HG03571 (cell line): ENCODE measurements around the gene PDXDC1.
"Not testable (repeated sequence)": the region's sequence is repeated elsewhere in the genome, so short reads cannot be mapped to it uniquely, and the experiment has no call there.

Experiments
- ATAC-seq: cut with Tn5 transposase; IDR thresholded peaks from one replicate; pipeline ENCODE4 v1.9.1; 2021; ENCODE audit not compliant: unreplicated experiment

Gene PDXDC1

DNA sequence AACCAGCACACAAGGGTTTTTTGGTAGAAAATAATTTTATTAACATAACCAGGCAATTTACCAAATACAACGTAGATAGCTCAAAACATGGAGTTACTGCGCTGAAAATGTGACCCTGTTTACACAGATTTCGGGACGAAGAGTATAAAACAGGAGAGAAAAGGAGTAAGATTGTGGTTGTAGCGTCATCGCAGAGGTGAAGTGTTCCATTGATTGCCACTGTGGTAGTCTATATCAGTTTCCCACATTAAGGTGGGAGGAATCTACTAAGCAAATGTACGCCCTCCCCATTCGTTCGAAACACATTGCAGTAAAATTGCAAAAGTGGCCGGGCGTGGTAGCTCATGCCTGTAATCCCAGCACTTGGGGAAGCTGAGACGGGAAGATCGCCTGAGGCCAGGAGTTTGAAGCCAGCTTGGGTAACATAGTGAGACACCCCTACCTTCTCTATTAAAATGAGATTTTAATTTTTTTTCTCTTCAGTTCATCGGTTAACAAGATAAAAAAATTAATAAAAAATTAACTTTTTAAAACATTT, 972 bp upstream of the PDXDC1 start:
- ATAC-seq: not testable (repeated sequence)

DNA sequence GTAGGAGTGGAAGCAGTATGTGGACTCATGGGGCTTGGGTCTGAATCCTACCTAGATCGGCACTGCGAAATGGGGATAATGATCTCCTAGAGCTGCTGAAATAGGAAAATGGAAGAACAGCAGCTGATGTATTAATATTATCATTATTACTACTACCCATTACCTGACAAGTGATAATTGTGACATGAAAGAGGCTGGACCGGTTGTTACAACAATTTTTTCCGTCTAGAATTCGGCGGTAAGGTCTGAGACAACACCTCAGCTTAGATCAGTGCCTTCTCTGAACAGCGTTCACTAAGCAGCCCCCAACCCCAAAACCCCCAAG, 533 bp upstream of the PDXDC1 start:
- ATAC-seq: not testable (repeated sequence)

DNA sequence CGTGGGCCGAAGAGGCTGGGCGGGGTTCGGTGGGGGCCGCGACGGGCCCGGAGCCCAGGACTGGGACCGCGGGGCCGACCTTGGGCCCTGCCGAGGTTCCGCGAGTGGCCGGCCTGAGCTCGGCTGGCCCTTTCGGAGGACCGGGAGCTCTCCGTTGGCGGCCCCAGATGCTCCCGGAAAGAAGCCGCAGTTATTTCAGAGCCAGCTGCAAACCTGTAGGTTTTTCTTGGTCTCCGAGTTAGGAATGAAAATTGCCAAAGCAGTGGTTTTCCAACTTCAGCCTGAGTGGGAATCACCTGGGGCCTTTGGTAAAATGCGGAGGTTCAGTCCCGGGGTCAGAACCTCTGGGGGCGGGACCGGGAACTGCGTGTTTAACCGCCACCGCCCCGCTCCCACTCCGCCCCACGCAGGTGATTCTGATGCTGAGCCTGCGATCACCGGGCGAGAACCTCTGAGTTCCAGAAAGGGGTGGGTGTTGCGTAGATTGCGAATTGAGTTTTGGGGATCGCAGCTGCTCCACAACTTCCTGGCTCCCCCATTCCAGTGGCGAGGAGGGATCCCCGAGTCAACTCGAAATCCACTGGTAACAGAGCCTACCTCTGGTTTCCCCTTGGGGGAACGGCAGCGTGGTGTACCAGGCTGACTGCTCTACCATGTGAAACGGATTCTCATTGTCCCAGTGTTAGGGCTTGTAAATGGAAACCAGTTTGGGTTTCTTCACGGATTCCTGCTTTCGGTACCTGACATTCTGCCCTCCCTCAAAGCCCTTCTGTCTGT, 780 bp downstream of the PDXDC1 start:
- ATAC-seq: not testable (repeated sequence)

DNA sequence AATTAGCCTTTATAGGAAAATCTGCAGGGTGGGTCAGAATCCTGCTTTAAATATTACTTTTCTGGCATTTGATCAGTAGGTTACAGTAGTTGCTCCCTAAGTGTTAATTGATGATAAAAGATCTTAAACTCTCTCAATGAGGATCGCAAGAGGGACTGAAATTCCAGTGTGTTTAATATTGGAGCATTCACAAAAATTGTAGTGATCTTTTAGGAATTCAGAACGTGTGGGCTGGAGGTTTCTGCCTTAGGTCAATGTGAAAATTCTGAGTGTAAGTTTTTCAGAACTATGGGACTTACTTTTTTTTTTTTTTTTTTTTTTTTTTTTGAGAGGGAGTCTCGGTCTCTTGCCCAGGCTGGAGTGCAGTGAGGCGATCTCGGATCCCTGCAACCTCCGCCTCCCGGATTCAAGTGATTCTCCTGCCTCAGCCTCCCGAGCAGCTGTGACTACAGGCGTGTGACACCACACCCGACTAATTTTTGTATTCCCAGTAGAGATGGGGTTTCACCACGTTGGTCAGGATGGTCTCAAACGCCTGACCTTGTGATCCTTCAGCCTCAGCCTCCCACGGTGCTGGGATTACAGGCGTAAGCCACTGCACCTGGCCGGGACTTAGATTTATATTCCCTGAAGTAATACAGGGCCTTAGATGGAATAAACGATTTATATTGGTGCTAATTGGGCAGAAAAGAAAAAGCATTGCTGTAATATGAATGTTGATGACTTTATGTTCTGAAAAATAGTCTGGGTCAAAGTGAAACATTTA, 2.3 kb downstream of the PDXDC1 start:
- not testable (repeated sequence) for ATAC-seq

DNA sequence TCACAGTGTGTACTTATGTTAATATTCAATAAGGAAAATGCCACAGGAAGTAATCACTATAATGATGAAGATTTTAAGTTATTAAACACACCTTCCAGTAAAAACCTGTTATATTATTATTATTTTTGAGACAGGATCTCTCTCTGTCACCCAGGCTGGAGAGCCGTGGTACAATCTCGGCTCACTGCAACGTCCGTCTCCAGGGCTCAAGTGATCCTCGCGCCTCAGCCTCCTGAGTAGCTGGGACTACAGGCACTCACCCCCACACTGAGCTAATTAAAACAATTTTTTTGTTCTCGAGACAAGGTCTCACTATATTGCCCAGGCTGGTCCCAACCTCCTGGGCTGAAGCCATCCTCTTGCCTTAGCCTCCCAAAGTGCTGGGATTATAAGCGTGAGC, 3.5 kb downstream of the PDXDC1 start:
- ATAC-seq: not testable (repeated sequence)

DNA sequence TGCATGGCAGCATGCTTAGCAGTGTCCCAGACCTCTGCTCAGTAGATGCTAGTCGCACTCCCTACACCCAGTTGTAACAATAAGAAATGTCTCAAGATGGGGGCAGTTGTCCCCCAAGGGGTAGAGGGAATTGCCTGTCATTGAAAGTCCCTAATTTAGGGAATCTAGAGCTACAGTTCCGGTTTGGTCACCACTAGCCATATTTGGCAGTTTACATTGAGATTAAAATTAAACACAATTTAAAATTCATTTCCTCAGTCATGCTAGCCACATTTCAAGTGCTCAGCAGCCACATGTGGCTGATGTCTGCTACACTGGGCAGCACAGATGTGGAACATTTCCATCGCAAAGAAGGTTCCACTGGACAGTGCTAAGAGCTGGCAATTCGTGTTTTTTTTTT, 4.1 kb downstream of the PDXDC1 start:
- not testable (repeated sequence) for ATAC-seq

DNA sequence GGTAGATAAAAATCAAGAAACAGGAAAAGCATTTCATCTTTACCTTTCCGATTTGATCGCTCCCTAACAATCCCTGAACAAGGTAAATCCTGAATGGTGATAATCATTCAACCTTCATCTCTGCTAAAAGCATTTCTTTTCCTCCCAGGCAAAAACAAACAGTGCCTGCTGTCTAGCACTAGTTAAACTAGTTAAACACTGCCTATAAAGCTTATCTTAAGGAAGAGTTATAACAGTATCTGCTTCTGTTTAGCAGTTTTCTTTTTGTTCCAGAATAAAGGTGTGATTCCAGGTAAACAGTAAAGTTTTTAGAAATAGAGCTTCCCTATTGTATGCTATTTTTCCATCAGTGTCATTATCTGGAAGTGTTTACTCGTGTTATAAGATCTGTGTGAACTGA, 6.4 kb downstream of the PDXDC1 start:
- ATAC-seq: not testable (repeated sequence)

DNA sequence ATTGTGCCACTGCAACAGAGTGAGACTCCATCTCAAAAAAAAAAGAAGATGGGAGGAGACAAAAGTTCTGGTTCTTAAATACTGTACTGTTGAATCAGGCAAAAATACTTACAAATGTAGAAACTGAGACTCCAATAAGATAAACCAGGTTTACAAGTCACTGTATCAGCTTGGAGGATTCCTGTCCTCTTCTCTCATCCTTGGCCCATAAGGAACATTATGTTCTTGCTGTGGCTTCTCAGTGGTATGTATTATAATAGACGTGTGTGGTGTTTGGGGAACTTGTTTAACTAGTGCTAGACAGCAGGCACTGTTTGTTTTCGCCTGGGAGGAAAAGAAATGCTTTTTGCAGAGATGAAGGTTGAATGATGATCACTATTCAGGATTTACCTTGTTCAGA, 7.7 kb downstream of the PDXDC1 start:
- ATAC-seq: not testable (repeated sequence)

DNA sequence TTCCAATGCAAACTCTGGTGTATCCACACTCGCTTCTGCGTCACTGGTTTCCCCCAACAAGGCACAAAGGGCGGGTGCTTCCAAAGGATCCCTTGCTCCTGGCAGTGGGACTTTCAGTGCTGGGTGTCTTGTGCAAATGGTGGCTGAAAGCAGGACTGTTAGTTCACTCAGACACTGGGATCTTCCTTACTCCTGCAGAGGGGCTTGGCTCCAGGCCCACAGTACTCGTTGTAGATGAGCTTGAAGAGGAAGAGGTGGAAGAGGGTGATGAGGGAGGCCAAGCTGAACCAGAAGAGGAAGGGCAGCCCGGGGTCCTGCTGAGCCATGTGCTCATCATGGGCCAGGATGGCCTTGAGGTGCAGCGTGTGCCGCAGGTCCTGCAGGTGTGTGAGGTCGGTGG, 13.3 kb downstream of the PDXDC1 start:
- not testable (repeated sequence) for ATAC-seq

DNA sequence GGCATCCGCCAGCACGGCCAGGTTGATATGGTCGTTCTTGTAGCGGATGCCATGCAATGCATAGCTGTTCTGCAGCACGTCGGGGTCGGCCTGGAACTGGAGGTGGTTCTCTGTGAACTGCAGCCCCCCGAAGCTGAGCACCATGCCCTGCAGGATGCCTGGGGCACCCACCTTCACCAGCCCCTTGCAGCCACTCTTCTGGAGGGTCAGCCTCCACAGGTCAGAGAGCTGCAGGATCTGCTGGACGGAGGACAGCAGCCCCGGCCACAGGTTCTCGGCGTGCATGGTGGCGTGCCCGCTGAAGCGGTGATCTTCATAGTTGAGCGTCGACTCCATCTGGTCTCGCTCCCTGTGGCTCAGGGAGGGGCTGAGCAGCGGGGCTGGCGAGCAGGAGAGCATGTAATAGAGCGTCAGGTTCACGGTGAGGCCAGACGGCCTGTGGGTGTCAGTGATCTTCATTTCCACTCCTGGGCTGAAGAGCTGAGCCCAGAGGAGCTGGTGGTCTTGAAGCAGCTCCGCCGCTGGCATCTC, 13.9 kb downstream of the PDXDC1 start:
- ATAC-seq: not testable (repeated sequence)

DNA sequence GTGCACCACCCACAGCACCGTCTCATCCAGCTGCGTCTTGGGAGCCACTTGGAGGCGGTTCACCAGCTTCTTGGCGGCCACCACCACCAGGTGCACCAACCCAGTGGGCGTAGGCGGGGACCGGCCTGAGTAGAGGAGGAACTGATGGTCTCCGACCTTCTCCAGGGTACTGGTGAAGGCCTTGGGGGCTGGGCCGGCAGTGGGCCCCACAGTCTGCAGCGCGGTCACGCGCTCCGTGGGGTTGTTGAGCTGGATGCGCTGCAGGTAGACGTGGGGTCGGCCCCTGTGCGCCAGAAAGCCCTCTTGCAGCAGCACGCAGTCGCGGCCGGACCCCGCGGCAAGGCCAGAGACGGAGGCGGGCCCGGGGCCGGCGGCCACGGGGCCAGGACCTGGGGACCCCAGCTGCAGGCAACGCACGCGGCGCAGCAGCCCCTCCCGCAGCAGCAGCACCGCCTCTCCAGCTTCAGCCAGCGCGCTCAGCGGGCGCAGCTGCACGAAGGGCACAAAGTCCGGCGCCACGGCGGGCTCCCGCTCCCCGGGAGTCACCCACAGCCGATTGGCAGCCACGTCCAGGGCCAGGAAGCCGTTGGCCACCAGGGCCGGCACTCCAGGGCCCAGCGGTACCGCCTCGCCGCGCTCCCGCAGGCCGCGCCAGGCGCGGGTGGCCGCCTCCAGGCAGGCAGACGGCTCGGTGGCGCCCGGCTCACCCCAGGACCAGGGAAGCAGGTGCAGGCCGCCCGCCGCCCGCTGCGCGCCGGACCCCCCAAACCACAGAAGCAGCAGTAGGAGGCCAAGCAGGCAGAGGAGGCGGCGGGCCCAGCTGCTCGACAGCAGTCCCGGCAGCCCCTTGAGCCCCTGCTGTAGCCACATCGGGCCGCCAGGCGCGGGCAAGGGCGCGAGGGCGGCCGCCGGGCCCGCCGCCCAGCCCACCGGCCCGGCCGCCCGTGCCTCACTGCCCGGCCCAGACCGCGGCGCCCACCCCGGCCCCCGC, 14.8 kb downstream of the PDXDC1 start:
- ATAC-seq: not testable (repeated sequence)

DNA sequence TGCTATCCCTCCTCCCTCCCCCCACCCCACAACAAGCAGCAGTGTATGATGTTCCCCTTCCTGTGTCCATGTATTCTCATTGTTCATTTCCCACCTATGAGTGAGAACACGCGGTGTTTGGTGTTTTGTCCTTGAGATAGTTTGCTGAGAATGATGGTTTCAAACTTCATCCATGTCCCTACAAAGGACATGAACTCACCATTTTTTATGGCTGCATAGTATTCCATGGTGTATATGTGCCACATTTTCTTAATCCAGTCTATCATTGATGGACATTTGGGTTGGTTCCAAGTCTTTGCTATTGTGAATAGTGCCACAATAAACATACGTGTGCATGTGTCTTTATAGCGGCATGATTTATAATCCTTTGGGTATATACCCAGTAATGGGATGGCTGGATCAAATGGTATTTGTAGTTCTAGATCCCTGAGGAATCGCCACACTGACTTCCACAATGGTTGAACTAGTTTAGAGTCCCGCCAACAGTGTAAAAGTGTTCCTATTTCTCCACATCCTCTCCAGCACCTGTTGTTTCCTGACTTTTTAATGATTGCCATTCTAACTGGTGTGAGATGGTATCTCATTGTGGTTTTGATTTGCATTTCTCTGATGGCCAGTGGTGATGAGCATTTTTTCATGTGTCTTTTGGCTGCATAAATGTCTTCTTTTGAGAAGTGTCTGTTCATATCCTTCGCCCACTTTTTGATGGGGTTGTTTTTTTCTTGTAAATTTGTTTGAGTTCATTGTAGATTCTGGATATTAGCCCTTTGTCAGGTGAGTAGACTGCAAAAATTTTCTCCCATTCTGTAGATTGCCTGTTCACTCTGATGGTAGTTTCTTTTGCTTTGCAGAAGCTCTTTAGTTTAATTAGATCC, 18.7 kb downstream of the PDXDC1 start:
- not testable (repeated sequence) for ATAC-seq

DNA sequence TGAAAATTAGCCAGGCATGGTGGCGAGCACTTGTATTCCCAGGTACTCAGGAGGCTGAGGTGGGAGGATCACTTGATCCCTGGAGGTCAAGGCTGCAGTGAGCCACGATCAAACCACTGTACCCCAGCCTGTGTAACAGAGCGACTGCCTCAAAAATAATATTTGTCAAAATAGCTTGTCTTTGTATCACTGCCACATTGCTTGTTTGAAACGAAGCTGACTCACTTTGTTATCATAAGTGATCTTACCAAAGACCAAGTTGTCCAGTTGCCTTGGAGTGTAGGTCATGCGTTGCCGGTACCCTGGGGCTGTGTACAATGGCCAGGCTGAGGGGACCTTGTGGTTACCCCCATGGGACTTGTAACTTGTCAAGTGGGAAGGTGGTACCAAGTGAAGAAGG, 21.9 kb downstream of the PDXDC1 start:
- not testable (repeated sequence) for ATAC-seq

DNA sequence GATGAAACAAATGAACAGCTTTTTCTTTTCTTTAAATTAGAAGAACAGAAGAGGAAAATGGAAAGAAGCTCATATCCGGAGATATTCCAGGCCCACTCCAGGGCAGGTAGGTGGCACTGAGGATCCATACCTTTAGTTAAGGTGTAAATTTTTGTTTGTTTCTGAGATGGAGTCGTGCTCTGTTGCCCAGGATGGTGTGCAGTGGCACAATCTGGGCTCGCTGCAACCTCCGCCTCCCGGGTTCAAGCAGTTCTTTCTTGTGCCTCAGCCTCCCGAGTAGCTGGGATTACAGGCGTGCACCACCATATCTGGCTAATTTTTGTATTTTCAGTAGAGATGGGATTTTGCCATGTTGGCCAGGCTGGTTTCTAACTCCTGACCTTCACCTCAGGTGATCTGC, 23.5 kb downstream of the PDXDC1 start:
- not testable (repeated sequence) for ATAC-seq

DNA sequence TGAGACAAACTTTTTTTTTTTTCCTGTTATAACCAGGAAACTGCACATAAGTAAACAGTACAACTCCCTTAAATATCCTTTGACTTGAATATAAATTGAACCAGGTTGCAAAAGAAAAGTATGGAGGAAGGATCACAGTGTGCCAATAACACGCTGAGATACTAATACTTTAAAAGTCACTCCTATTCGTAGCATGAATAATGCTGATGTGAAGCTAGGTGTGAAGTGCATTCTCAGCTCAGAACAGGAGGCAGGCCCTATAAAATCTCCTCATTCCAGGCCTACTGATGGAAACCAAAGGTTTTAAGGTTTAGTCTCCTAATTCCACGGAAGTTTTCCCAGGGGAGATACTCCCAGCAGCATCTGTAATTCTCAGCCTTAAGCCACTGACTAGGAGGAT, 25.0 kb downstream of the PDXDC1 start:
- ATAC-seq: not testable (repeated sequence)

DNA sequence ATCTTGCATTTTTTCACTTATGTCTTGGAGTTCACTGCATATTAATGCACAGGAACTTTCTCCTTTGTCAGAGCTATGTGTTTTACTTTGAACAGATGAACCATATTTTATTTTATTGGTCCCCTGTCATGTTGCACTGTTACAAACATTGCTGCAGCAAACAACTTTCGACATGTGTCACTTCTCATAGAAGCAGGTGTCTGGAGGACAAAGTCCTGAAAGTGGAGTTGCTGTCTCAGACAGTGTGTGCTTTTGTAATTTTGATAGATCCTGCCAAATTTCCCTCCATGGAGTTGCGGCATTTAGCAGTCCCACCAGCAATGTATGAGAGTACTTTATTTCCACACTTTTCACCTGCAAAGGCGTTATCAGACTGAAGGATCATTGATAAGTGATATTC, 27.6 kb downstream of the PDXDC1 start:
- ATAC-seq: not testable (repeated sequence)

DNA sequence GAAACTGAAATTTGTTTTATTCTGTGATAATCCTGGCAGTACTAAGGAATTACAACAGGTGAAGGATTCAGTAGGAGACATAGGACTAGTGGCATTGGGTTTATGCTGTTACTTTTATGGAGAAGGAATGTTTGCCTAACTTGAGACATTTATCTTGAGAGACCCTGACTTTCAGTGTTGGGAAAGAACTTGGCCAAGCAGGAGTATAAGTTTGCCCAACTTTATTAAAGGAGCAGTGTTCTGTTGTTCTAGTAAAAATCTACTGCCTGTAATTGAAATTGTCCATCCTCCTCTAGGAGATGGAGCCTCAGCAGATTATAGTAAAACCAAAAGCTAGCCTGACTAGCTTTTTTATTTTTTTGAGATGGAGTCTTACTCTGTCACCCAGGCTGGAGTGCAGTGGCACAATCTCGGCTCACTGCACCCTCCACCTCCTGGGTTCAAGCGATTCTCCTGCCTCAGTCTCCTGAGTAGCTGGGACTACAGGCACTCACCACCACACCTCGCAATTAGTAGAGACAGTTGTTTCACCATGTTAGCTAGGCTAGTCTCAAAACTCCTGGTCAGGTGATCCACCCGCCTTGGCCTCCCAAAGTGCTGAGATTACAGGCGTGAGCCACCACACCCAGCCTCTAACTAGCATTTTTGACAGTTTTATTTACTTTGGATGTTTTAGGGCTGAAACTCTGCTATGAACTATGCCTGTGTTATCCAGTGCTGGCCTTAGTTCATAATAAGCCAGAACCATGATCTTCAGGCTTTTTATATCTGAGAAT, 30.7 kb downstream of the PDXDC1 start:
- ATAC-seq: not testable (repeated sequence)

DNA sequence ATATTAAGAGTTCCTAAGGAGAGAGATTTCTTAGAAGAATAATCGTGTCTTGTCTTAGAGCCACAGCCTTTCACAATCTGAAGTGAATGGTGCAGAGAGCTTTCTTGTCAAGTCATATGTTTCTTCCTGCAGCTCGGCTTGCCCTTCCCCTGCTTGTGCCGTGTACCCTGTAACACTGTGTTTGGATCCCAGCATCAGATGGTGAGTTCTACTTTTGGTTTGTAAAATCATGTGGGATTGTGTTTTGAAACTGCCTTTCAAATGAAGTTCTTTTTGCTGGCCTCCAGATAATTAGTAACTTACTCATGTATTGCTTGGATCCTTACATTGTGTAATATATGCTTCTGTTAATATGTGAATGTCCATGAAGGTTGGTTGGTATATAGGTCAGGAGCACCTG, 33.8 kb downstream of the PDXDC1 start:
- not testable (repeated sequence) for ATAC-seq

DNA sequence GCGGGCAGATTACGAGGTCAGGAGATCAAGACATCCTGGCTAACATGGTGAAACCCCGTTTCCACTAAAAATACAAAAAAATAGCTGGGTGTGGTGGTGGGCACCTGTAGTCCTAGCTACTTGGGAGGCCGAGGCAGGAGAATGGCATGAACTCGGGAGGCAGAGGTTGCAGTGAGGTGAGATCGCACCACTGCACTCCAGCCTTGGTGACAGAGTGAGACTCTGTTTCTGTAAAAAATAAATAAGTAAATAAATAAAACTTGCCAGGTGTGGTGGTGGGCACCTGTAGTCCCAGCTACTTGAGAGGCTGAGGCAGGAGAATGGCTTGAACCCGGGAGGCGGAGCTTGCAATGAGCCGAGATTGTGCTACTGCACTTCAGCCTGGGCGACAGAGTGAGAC, 38.1 kb downstream of the PDXDC1 start:
- ATAC-seq: not testable (repeated sequence)
